Subcutaneous adipose tissue (tissue), 4 donors: ENCODE results near the gene EYA2. TPM values are rescaled to one million over a fixed set of nuclear protein-coding genes. Genes with fewer than 3 reads are reported as not detected.

Source experiments
- total RNA-seq, 4 donors: library from RNA; depleted of rRNA; stranded (reverse); fragments of >200 nt; gene quantifications; one replicate each; pipeline ENCODE4 v1.1.0, GENCODE V29; 2016
- TF ChIP-seq, protein P1 (sequence below): fragments of 450-650 bp; IDR thresholded peaks from one replicate; pipeline ENCODE4 v1.5.1; 2016; ENCODE audit warnings: low read depth, mild to moderate bottlenecking, control low read depth, antibody characterized with exemption, moderate library complexity

The EYA2 gene
- total RNA-seq, 4 donors from 2014 or later, result 1.3 to 4.7 (median 2.8) TPM

DNA sequence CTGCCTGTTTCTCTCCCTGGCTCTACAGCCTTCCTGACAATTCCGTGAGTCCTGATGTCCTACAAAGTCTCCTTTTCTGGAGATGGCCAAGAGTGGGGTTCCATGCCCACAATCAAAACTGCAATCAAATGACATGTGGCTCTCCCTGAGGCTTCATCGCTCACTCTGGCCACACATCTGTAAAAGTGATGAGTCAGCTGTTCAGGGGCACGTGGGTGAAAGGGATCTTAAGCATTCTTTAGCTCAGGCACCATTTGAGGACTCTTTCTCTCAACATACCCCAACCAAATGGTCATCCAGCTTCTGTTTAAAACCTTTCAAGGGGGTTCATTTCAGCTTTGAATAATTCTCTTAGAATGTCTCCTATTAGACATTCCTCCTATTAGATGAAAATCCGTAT is 42.3 kb upstream of the EYA2 start:
- TF ChIP-seq, protein P1, sequence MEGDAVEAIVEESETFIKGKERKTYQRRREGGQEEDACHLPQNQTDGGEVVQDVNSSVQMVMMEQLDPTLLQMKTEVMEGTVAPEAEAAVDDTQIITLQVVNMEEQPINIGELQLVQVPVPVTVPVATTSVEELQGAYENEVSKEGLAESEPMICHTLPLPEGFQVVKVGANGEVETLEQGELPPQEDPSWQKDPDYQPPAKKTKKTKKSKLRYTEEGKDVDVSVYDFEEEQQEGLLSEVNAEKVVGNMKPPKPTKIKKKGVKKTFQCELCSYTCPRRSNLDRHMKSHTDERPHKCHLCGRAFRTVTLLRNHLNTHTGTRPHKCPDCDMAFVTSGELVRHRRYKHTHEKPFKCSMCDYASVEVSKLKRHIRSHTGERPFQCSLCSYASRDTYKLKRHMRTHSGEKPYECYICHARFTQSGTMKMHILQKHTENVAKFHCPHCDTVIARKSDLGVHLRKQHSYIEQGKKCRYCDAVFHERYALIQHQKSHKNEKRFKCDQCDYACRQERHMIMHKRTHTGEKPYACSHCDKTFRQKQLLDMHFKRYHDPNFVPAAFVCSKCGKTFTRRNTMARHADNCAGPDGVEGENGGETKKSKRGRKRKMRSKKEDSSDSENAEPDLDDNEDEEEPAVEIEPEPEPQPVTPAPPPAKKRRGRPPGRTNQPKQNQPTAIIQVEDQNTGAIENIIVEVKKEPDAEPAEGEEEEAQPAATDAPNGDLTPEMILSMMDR, result no peak

DNA sequence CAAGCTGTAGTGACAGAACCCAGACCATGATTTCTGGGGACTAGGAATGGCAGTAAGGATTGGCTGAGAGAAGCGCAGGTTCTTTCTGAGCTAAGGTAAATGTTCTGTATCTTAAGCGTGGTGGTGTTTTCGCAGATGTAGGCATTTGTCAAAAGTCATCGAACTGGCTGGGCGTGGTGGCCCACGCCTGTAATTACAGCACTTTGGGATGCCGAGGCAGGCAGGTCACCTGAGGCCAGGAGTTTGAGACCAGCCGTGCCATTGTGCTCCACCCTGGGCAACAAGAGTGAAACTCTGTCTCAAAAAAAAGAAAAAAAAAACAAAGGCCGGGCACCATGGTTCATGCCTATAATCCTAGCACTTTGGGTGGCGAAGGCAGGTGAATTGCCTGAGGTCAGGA is 40.7 kb upstream of the EYA2 start:
- TF ChIP-seq, protein P1, result no peak

DNA sequence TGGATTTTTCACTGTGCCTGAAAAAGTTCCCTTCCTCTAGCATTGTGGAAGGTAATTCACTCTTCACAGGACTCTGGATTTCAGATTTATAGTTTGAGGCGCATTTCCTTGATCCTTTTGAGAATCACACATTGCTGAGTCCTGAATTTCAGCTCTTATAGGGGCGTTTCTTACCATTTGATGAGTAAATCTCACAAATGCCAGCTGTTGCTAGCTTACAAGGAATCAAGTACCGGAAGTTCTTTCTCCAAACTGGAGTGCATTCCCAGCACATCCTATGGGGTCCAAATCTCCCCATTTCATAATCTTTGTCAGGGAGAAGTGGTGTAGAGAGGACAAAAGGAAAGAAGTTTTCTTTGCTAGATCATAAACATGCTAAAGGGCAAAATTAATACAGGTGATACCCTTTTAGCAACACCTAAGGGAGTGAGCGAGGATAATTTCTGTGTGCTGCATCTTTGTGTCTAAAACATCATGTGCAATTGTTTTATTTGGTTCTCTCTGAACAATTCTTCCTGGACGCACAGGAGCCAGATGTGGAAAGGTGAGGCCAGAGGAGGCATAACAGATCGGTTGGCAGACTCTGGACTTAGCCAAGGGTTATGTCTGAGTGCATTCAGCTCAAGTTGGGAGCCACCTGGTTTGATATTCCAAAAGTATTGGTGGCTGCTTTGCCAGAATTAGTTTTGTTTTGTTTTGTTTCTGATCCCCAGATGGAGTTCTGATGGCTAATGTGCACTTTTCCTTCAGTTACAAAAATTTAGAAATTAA is 37.4 kb upstream of the EYA2 start:
- TF ChIP-seq, protein P1, result no peak

DNA sequence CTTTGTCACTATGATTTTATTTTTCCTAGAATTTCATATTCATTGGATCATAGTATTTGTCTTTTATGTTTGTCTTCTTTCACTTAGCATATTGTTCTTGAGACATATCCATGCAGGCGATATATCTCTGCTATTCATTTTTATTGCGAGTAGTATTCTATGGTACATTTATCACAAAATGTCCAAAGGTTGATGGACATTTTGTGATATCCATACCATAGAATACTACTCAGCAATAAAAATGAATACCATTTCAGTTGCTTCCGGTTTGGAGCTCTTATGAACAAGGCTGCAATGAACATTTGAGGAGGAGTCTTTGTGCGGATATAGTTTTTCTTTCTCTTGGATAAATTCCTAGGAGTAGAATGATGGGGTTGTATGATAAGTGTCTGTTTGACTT is 28.8 kb upstream of the EYA2 start:
- TF ChIP-seq, protein P1, result no peak

DNA sequence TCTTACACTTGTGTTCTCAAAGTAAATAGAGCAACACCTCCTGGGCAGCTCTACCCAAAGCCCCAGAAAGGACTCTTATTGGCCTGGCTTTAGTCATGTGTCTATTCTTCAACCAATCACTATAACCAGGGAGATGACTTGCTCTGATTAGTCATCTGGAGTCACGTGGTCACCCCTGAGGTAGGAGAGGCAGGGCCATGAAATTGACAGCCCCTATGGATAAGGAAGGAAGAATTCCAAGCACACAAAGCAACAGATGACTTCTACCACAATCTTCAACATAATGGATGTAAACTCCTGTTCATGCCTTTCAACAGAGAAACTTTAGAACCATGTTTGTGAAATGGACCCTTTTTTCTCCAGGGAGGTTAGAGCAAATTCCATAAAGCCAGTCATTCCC is 24.6 kb upstream of the EYA2 start:
- TF ChIP-seq, protein P1, result no peak

DNA sequence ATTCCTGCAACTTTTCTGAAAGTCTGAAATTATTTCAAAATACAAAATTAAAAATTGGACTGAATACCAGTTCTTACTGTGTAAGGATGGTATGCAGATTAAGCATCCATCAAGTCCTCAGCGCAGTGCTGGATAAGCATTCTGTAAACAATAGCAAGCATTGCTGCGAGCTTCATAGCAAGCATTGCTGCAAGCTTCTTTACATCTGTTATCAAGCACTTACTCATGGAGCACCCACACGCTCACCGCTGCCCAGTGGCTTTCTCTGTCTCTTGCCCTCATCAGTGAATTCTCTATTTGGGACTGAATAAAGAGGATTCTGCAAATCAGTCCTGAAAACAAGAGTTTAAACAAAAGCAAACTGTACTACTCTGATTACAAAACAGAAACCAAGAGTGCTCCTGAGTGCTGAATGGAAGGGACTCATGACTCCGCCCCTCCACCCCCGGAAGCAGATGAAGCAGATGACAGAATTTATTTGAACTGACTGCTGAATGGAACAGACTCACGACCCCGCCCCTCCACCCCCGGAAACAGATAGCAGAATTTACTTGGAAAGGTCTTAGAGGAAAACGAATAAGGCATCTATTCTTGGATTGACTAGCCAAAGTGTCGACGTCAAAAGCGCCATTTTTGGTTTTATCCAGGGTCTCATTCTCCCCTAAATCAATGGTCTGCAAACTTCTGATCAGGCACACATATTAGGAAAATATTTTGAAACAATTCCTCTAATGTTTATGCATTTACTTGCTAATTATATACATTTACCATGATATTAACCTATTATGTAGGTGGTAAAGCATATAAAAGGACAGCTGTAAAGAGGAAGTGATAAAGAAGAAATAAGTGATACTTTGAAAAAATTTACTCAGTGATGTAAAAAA is 22.1 kb upstream of the EYA2 start:
- TF ChIP-seq, protein P1, result no peak

DNA sequence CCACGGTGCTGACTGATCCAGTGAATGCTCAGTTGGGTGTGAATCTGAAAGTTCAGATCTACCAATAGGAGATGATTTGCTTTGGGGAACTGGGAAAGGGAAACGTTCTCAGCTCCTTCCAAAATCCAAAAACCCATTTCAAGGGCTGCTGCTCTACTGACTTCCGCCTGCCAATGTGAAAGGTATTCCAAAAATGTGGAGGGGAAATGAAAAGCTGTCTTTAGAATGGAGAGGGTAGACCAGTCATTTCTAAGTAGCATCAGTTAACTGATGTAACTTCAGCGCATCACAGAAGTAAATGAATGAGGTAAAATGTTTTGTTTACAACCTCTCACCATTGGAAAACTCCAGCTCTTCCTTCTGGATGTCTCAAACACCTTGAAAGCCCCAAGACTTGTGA is 19.6 kb upstream of the EYA2 start:
- TF ChIP-seq, protein P1, result no peak
